Stimulated activated CD4-positive, alpha-beta T cell treated with anti-CD3 and anti-CD28 coated beads, Interleukin-12 subunit alpha, Interleukin-12 subunit beta, amount 100 ng/mL, for 4 hours (primary cell): ENCODE measurements around the gene POMP.
"Not testable (repeated sequence)": the region's sequence is repeated elsewhere in the genome, so short reads cannot be mapped to it uniquely, and the experiment has no call there.

Experiments
- DNase-seq: peaks from one replicate; pipeline ENCODE4 v3.0.0-alpha.2; 2020

The POMP gene

GRCh38 chr13:28638756-28639155 is 20.2 kb upstream of the POMP start:
- no peak for DNase-seq

- no peak for DNase-seq
Measured at GRCh38 chr13:28640861-28641599, 17.9 kb upstream of the POMP start.

GRCh38 chr13:28641600-28641926 is 17.4 kb upstream of the POMP start:
- no peak for DNase-seq

- no peak for DNase-seq
Measured at GRCh38 chr13:28650284-28650683, 8.6 kb upstream of the POMP start.

GRCh38 chr13:28651810-28652401 is 7.0 kb upstream of the POMP start:
- DNase-seq: no peak

GRCh38 chr13:28653111-28653510 is 5.8 kb upstream of the POMP start:
- no peak for DNase-seq

GRCh38 chr13:28654276-28654675 is 4.7 kb upstream of the POMP start:
- no peak for DNase-seq

- DNase-seq: no peak
Measured at GRCh38 chr13:28655561-28655960, 3.4 kb upstream of the POMP start.

- no peak for DNase-seq
Measured at GRCh38 chr13:28657784-28658538, 969 bp upstream of the POMP start.

GRCh38 chr13:28658539-28658795 is 463 bp upstream of the POMP start:
- DNase-seq: no peak

- DNase-seq: no peak
Measured at GRCh38 chr13:28659621-28659970, 666 bp downstream of the POMP start.

- no peak for DNase-seq
Measured at GRCh38 chr13:28666897-28667488, 8.1 kb downstream of the POMP start.

- DNase-seq: no peak
Measured at GRCh38 chr13:28671126-28671792, 12.3 kb downstream of the POMP start.

GRCh38 chr13:28678809-28679208 is 19.9 kb downstream of the POMP start:
- DNase-seq: no peak

- no peak for DNase-seq
Measured at GRCh38 chr13:28679628-28680027, 20.7 kb downstream of the POMP start.

- DNase-seq: no peak
Measured at GRCh38 chr13:28680541-28680940, 21.6 kb downstream of the POMP start.

GRCh38 chr13:28683169-28683568 is 24.2 kb downstream of the POMP start:
- not testable (repeated sequence) for DNase-seq

GRCh38 chr13:28684257-28684656 is 25.3 kb downstream of the POMP start:
- DNase-seq: no peak

GRCh38 chr13:28685114-28685513 is 26.2 kb downstream of the POMP start:
- DNase-seq: no peak

- no peak for DNase-seq
Measured at GRCh38 chr13:28685892-28686291, 27.0 kb downstream of the POMP start.

GRCh38 chr13:28693605-28694491 is 34.9 kb downstream of the POMP start:
- DNase-seq: not testable (repeated sequence)

- DNase-seq: no peak
Measured at GRCh38 chr13:28697441-28697840, 38.5 kb downstream of the POMP start.

- no peak for DNase-seq
Measured at GRCh38 chr13:28699246-28699645, 40.3 kb downstream of the POMP start.
